Naive thymus-derived CD8-positive, alpha-beta T cell (primary cell): ENCODE measurements around the gene ZNF778. TPM values are rescaled to one million over a fixed set of nuclear protein-coding genes. Genes with fewer than 3 reads are reported as not detected.
A peak's percentile ranks its signal among the peaks of the same experiment; 100 is the strongest.

ENCODE experiments used
- ATAC-seq, 2 donors: fragments of 150-1000 bp; cut with Tn5 transposase in 1 of 2; sonication (Bioruptor Pico), chemical (Tn5 transposase) in 1 of 2; 1 replicate in 1 of 2; 2 replicates in 1 of 2; pipeline ENCODE4 v1.10.0; 2021; ENCODE audit warnings: mild to moderate bottlenecking in 2 of 2, moderate library complexity in 2 of 2
- POLR2A ChIA-PET: fragments of 350-600 bp; sonication (Branson Sonifier 250); formaldehyde crosslinking; loops from one replicate; lab custom pipeline; 2021; ENCODE audit warnings: antibody characterized with exemption; lab: Charles Lee
- DNase-seq, 10 donors: peaks; one replicate each; pipeline versions ENCODE4 v3.0.0 to v3.0.0-alpha.2; 2020 to 2022
- H3K27ac Mint-ChIP-seq, 10 donors: one replicate each; pipeline ENCODE4 v1.8.0; 2020 to 2022; ENCODE audit warnings: mild to moderate bottlenecking in 10 of 10, mixed read lengths in 10 of 10, moderate library complexity in 4 of 10, inconsistent platforms in 1 of 10
- H3K27me3 Mint-ChIP-seq, 5 donors: one replicate each; pipeline ENCODE4 v1.8.0; 2021 to 2022; ENCODE audit warnings: mixed read lengths in 5 of 5
- H3K36me3 Mint-ChIP-seq, 3 donors: one replicate each; pipeline ENCODE4 v1.8.0; 2020 to 2022; ENCODE audit warnings: mixed read lengths in 3 of 3, mild to moderate bottlenecking in 2 of 3, inconsistent platforms in 1 of 3
- H3K4me1 Mint-ChIP-seq, 4 donors: one replicate each; pipeline ENCODE4 v1.8.0; 2021 to 2022; ENCODE audit warnings: mixed read lengths in 4 of 4
- H3K4me3 Mint-ChIP-seq, 10 donors: one replicate each; pipeline ENCODE4 v1.8.0; 2020 to 2022; ENCODE audit warnings: mild to moderate bottlenecking in 10 of 10, mixed read lengths in 10 of 10, moderate library complexity in 6 of 10, inconsistent platforms in 1 of 10
- H3K9me3 Mint-ChIP-seq, 9 donors: one replicate each; pipeline ENCODE4 v1.8.0; 2020 to 2022; ENCODE audit warnings: mixed read lengths in 9 of 9, mild to moderate bottlenecking in 3 of 9, inconsistent platforms in 1 of 9, moderate library complexity in 1 of 9
- polyA plus RNA-seq, 3 donors: library from polyadenylated mRNA; unstranded; fragments of 300-500 nt; fragmentation: Illumina TruSeq; gene quantifications; one replicate each; pipeline ENCODE4 v1.2.3, GENCODE V29; 2021
- total RNA-seq, 8 experiments: library from RNA in 2 of 8; stranded (reverse) in 2 of 8; gene quantifications; one replicate each; pipeline ENCODE4 v1.2.3 and lab custom pipeline; 2021 to 2026

The ZNF778 gene
- total RNA-seq (10 to 100 TPM in 1 of 2 experiments, 1 to 10 TPM in 1; 8.7 to 11.0 TPM), polyA plus RNA-seq (1 to 10 TPM; 2.0 to 5.5 (median 2.9) TPM), total RNA-seq (lab: John Stamatoyannopoulos, UW) (13.3 to 31.7 (median 21.1) reads per million in 6 experiments)

DNA sequence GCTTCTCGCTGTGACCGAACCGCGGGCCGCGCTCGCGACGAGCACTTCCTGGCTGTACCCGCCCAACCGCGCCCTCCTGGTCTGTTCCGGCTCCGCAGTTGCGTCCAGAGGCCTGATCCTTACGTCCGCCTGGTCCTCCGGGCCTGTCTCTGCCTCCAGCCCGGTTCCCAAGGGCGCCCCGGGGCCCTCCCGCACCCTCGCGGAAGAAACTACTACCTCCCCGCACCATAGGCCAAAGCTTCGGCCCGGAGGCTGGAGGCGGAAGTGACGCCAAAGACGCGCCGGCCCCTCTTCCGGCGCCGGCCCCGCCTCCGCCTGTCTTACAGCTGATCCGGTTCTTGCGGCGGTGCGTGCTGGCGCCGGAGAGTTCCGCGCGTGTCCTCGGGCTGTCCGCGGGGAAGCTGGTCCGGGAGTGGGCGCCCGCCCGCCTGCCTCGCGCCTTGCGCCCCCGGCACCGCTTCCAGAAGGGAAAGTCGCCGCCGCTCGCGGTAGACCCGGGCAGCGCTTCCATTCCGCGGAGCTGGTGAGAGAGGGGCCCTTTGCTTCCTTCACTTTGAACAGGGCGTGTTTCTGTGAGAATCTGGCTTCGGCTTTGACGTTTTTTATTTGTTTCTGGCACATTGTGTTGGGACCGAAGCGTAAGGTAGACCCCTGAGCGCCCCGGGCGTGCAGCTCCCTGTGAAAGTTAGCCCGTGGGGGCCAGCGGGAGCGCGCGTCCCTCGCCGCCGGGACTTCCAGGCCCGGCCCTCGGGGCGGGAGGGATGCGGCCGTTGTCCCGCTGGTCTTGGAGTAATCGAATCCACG is at the start of gene ZNF778:
Gene ZNF778 (plus strand): TSS at position 316 of the 804 bp plus-strand sequence. CDS start 3,425 bp downstream, outside the sequence.
- peak within 1 kb of the TSS; percentile 84 to 96 (median 88) for H3K27ac Mint-ChIP-seq
- POLR2A ChIA-PET, result interaction anchor here (0.7 to 2.1 kb wide), 18 partner anchors 10 to 656 kb away, joined by 3 to 10 read pairs (median 4); partner anchors contain the start of genes ACSF3, APRT, GALNS and TCF25
- H3K27me3 Mint-ChIP-seq, result no peaks in the 10 kb centered on the region
- peak within 1 kb of the TSS; percentile 79 to 97 (median 87) for H3K4me3 Mint-ChIP-seq
- peaks cover 12 to 39% (median 26%) of the 10 kb centered on the region in 4 donors for H3K4me1 Mint-ChIP-seq
- ATAC-seq, result peak; percentile 79 to 80
- peaks cover 0 to 15% (median 2%) of the 10 kb centered on the region in 3 donors for H3K36me3 Mint-ChIP-seq
- H3K9me3 Mint-ChIP-seq, result no peaks in the 10 kb centered on the region
- DNase-seq, result peak; percentile 72 to 89 (median 80)

DNA sequence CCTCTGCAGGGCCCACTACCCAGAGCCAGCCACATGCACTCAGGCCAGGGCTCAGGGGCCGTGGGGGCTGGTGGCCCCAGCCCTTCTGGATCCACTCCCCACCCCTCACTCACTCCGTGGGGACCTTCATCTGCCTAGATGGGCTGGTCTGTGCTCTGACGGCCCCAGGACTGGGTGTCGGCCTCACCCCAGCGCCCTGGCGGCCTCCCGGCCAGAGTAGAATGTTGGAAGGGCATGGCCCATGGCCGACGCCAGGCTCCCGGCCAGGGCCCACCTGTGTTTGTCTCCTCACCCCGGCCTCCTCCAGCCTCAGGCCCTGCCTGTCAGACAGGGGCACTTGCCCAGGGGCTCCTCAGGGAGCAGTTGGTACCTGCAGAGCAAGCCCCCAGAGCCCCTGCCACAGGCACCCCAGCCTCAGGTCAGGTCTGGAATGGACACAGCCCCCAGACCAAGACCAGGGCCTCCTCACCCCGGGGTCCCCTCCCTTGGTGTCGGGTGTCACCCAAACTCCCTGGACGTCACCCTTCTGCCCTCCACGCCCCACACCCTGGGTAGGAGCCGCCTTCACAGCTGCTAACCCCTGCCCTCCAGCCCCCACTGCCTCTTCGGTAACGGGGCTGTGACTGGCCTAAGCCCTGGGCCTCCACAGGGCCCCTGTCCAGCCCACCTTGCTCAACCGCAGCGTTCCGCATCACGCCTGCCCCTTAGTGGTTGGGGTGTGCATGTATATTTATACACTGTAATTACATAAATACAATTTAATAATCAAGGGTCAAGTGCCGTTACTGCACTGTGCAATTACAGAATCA is 48.9 kb upstream of the ZNF778 start:
- no peak overlapping the region for H3K4me3 Mint-ChIP-seq
- H3K27me3 Mint-ChIP-seq, result no peaks in the 10 kb centered on the region
- ATAC-seq (no peak), DNase-seq (no peak)
- no peaks in the 10 kb centered on the region for H3K36me3 Mint-ChIP-seq
- H3K27ac Mint-ChIP-seq, result peak overlapping the region in 1 of 10 donors; percentile 67
- H3K4me1 Mint-ChIP-seq, result peaks cover 6 to 10% (median 9%) of the 10 kb centered on the region in 4 donors
- H3K9me3 Mint-ChIP-seq, result no peaks in the 10 kb centered on the region
- POLR2A ChIA-PET, result interaction anchor here (1.7 kb wide), 1 partner anchor 315 kb away, joined by 3 read pairs; no protein-coding TSS in a partner anchor

DNA sequence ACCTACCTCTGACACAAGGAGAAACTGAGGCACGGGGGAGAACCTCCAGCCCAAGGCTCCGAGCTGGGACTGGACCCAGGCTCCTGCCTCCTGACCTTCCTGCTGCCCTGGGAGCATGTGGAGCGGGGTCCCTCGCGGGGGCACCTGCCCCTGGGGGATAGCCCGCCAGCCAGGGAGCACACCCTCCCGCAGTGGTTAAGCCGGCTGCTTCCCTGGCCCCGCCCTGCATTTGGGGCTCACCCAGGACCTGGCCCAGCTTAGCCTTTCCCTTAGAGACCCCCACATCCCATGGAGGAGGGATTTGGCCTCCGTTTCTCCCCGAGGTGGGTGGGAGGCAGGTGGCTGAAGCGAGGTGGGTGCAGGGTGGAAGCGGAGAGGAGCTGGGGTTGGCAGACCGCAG is 47.7 kb upstream of the ZNF778 start:
- Mint-ChIP-seq H3K9me3 (no peaks in the 10 kb centered on the region), H3K27me3 (no peaks in the 10 kb centered on the region), H3K4me3 (no peak overlapping the region), H3K36me3 (no peaks in the 10 kb centered on the region), H3K4me1 (peaks cover 6 to 10% (median 9%) of the 10 kb centered on the region in 4 donors), H3K27ac (no peak overlapping the region)
- POLR2A ChIA-PET, result interaction anchor here (0.7 kb wide), 1 partner anchor 13 kb away, joined by 3 read pairs; no protein-coding TSS in a partner anchor
- ATAC-seq, result no peak
- DNase-seq, result no peak

DNA sequence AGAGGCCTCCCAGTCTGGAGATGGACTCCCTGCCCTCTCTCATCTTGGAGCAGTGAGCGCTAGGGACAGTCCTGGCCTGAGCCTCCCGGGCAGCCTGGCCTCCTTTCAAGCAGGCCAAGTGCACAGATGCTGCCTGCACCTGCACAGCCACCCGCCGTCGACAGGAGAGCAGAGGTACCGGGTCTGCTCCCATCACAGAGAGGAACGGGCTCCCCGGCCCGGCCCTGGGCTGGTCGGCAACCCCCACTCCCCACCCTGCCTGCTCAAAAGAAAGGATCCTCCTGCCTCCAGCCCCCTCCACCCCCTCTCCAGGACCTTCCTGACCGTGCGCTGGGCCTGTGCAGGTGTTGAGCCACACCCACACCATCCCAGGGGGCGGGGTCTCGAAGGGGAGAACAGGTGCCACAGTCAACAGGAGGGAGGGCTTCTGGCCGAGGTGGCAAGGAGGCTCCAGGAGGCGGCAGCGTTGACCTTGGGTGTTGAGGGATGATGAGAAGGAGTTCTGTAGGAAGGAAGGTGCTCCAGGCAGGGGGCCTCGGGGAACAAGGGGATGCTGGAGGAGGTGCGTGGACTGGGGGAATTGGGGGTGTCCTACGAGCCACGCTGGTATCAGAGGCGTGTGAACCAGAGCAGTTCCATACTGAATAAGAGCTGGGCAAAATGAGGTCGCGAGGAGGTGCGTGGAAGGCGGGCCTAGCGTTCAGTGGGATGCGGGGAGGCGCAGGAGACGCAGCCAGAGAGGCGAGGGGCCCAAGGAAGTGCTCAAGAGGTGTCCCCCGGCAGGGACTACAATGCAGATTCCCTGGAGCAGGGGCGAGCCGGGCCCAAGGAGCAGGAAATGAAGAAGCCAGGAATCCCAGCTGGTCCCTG is 46.9 kb upstream of the ZNF778 start:
- H3K4me3 Mint-ChIP-seq, result peak overlapping the region; percentile 57 to 82 (median 72)
- no peaks in the 10 kb centered on the region for H3K9me3 Mint-ChIP-seq
- no peaks in the 10 kb centered on the region for H3K36me3 Mint-ChIP-seq
- POLR2A ChIA-PET, result interaction anchor here (0.6 to 1.2 kb wide), 8 partner anchors 11 to 1406 kb away, joined by 3 to 5 read pairs (median 4); partner anchors contain the start of genes ACSF3, GALNS and TRAPPC2L
- H3K4me1 Mint-ChIP-seq, result peaks cover 6 to 11% (median 9%) of the 10 kb centered on the region in 4 donors
- peak overlapping the region in 6 of 10 donors; percentile 9 to 75 (median 38) for H3K27ac Mint-ChIP-seq
- no peaks in the 10 kb centered on the region for H3K27me3 Mint-ChIP-seq
- ATAC-seq, result peak in 1 of 2 donors; percentile 15
- no peak for DNase-seq

DNA sequence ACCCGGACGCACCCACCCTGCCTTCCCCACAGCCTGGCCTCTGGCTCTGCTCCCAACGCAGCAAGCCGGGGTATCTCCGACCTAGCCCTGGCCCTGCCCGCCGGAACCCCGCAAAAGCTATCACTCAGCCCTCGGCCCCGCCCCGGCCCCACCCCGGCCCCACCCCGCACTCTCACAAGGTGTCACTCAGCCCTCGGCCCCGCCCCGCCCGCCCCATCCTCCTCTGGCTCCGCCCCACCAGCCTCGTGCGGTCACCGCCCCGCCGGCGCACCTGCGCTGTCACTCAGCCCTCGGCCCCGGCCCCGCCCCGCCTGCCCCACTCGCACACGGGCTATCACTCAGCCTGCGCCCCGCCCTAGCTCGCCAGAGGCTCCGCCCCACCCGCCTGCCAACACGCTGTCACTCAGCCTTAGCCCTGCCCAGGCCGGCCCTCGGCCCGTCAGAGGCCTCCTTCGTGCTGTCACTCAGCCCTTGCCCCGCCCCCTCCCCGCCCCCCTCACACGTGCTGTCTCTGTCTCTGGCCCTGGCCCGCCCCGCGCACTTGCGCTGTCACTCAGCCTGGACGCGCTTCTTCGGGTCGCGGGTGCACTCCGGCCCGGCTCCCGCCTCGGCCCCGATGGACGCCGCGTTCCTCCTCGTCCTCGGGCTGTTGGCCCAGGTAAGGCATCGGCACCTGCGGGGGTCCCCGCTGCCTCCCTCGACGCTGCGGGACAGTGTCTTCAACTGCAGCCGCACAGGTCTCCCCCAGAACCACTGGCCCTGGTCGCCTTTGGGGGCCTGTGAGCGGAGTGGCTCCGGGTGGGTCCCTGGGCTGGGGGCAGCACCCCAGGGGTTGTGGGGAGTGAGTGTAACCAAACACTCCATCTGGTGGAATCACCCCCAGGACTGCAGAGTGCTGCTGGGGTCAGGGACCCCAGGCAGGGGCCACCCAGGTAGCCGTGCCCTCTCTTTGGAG is 46.0 kb upstream of the ZNF778 start, which contains the start of gene CDH15:
Gene CDH15 (plus strand): TSS at position 533 of the 955 bp plus-strand sequence. CDS start 84 bp downstream, at position 617.
- DNase-seq (peak; percentile 73 to 98 (median 92)), ATAC-seq (peak; percentile 92 to 94)
- Mint-ChIP-seq H3K27me3 (no peaks in the 10 kb centered on the region), H3K4me3 (peak within 1 kb of the TSS; percentile 57 to 82 (median 72)), H3K4me1 (peaks cover 6 to 11% (median 9%) of the 10 kb centered on the region in 4 donors), H3K9me3 (no peaks in the 10 kb centered on the region), H3K27ac (peak within 1 kb of the TSS in 6 of 10 donors; percentile 9 to 75 (median 38)), H3K36me3 (no peaks in the 10 kb centered on the region)
- POLR2A ChIA-PET, result interaction anchor here (0.6 to 1.2 kb wide), 7 partner anchors 12 to 1407 kb away, joined by 3 to 5 read pairs (median 4); partner anchors contain the start of genes ACSF3, GALNS and TRAPPC2L

DNA sequence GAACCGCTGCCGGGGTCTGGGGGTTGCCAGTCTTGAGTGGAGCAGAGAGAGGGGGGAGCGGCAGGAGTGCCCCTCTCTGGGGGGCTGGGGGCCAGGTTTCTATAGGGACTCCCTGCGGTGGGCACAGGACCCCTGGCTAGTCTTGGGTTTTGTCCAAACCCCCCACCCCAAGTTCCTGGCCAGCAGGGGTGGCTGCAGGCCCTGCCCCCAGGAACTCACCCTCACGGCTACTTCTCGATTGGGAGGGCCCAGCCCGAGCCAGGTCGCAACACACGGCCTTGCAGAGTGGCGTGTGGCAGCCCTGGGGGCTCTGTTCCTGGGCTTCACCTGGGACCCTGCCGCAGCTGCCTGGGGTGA is 45.4 kb upstream of the ZNF778 start:
- Mint-ChIP-seq H3K27me3 (no peaks in the 10 kb centered on the region), H3K27ac (no peak overlapping the region), H3K9me3 (no peaks in the 10 kb centered on the region), H3K4me3 (no peak overlapping the region), H3K36me3 (no peaks in the 10 kb centered on the region), H3K4me1 (peaks cover 6 to 11% (median 9%) of the 10 kb centered on the region in 4 donors)
- POLR2A ChIA-PET, result no interaction called here
- no peak for DNase-seq
- no peak for ATAC-seq

DNA sequence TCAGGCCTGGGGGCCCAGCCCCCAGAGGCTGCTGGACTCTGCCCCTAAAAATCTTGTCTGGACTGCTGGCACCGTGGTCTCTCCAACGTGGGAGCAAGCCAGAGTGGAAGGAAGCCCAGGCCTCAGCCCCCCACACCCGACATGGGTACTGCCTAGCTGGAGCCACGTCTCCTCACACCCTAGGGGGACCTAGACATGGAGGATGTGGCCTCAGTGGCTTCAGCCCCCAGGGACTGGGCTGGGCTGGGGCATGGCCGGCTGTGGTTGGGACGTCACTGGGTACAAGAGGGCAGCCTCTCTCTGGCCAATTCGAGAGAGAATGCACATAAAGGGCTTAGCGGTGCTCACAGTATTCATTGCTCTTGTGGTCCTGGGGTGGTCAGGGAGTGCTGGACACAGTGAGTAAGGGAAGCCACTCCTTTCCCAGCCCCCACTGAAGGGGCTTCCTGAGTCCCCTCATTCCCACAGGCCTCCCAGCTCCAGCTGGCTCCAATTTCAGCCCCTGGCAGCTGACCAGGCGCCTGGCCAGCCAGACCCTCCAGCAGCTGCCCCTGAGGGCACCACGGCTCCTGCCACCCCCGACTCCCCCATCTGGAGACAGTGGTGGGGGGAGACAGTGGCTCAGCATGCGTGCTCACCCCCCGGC is 44.9 kb upstream of the ZNF778 start:
- no peaks in the 10 kb centered on the region for H3K9me3 Mint-ChIP-seq

DNA sequence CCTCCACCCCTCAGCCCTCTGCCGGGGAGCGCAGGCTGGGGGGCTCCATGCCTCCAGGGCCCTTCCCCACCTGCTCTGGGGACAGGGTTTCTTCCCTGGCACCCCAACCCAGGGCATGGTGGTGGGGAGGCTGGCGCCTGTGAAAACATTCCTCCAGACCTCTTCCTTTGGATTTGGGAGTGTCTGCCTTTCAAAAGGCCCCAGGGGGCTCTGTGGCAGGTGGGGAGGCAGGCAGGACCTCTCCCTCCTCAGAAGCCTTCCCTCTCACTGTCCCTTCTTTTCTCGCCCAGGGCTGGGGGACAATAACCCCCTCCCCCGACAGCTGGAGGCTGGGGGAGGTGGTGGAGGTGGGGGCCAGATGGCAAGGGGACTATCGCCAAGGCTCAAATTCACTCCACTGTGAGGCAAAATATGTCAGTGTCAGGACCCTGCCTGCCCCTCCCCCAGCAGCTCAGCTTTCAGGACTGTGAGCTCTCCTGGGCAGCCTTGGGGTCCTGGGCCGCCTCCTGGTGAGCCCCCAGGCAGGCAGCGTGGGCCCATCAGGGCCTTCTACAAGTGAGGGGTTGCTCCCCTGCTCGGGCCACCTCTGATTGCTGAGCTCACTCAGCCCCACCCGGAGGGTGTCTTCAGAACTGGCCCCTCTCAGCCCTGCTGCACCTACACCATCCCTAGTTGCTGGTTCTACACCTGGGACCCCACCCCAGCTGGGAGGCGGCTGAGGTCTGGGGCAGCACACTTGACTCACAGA is 44.2 kb upstream of the ZNF778 start:
- ATAC-seq (no peak), DNase-seq (no peak)
- Mint-ChIP-seq H3K36me3 (no peaks in the 10 kb centered on the region), H3K4me3 (no peak overlapping the region), H3K27ac (peak overlapping the region in 1 of 10 donors; percentile 34), H3K27me3 (no peaks in the 10 kb centered on the region), H3K9me3 (no peaks in the 10 kb centered on the region), H3K4me1 (peaks cover 6 to 10% (median 9%) of the 10 kb centered on the region in 4 donors)
- POLR2A ChIA-PET, result interaction anchor here (1.0 to 1.2 kb wide), 2 partner anchors 9 to 19 kb away, joined by 3 to 5 read pairs; no protein-coding TSS in a partner anchor

More for the DNA sequence above, 44.9 kb upstream of the ZNF778 start:
- POLR2A ChIA-PET, result interaction anchor here (1.0 kb wide), 1 partner anchor 8 kb away, joined by 3 read pairs; no protein-coding TSS in a partner anchor
- Mint-ChIP-seq H3K4me3 (peak overlapping the region in 1 of 10 donors; percentile 20), H3K36me3 (no peaks in the 10 kb centered on the region), H3K4me1 (peaks cover 6 to 11% (median 9%) of the 10 kb centered on the region in 4 donors), H3K27ac (no peak overlapping the region), H3K27me3 (no peaks in the 10 kb centered on the region)
- ATAC-seq (no peak), DNase-seq (no peak)

DNA sequence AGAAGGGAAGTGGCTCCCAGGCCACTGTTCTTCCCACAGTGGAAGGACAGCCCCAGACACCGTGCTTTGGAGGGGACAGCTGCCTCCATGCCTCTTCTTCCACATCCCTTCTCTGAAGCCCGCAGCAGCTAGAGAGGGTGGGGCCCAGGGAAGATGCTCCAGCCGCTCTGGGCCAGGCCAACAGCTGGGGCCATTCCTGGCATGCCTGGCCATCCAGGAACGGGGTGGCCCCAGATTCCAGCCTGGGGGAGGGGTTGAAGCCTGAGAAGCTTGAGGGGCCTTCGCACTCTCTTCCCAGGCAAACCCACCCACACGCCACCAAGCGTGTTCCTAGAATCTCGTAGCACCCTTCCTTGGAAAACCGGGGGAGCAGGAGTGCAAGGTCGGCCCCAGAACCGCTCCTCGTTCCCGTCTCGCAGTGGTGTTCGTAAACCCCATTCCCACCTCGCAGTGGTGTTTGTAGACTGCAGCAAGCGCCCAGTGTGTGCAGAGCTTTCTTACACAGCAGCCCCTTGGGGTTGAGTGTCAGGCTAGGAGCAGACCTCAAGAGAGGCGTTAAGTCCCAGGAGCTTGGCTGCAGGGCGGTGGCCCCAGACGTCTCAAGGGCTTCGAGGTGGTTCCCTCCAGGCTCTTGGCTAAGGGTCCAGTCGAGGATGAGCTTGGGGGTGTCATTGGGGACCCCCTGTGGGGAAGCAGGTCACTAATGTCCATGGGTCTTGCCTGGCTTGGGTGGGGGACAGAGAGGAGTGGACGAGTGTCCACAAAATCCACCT is 43.3 kb upstream of the ZNF778 start:
- Mint-ChIP-seq H3K27ac (no peak overlapping the region), H3K4me1 (peaks cover 6 to 10% (median 9%) of the 10 kb centered on the region in 4 donors), H3K9me3 (no peaks in the 10 kb centered on the region), H3K4me3 (no peak overlapping the region), H3K36me3 (no peaks in the 10 kb centered on the region), H3K27me3 (no peaks in the 10 kb centered on the region)
- ATAC-seq (no peak), DNase-seq (no peak)
- POLR2A ChIA-PET, result interaction anchor here (1.2 kb wide), 1 partner anchor 19 kb away, joined by 5 read pairs; no protein-coding TSS in a partner anchor
